ENCODE measurements around the gene HMCES.
"Not testable (repeated sequence)": the region's sequence is repeated elsewhere in the genome, so short reads cannot be mapped to it uniquely, and the experiment has no call there.

The HMCES gene

GRCh38 chr3:129257609-129258008 is 21.1 kb upstream of the HMCES start:
- no peak for DNase-seq (ENCODE audit: low read depth in 2 of 2)

GRCh38 chr3:129259612-129260477 is 18.8 kb upstream of the HMCES start:
- no peak for DNase-seq (ENCODE audit: low read depth in 2 of 2)

- DNase-seq (ENCODE audit: low read depth in 2 of 2): no peak
Observed at GRCh38 chr3:129260606-129261005, 18.1 kb upstream of the HMCES start.

- DNase-seq (ENCODE audit: low read depth in 2 of 2): no peak
Observed at GRCh38 chr3:129261894-129262293, 16.8 kb upstream of the HMCES start.

- DNase-seq (ENCODE audit: low read depth in 2 of 2): no peak
Observed at GRCh38 chr3:129263161-129263910, 15.3 kb upstream of the HMCES start.

GRCh38 chr3:129264994-129265393 is 13.7 kb upstream of the HMCES start:
- not testable (repeated sequence) for DNase-seq (ENCODE audit: low read depth in 2 of 2)

GRCh38 chr3:129266651-129267050 is 12.0 kb upstream of the HMCES start:
- DNase-seq (ENCODE audit: low read depth in 2 of 2): no peak

- no peak for DNase-seq (ENCODE audit: low read depth in 2 of 2)
Observed at GRCh38 chr3:129268396-129268795, 10.3 kb upstream of the HMCES start.

GRCh38 chr3:129271674-129272073 is 7.0 kb upstream of the HMCES start:
- no peak for DNase-seq (ENCODE audit: low read depth in 2 of 2)

- no peak for DNase-seq (ENCODE audit: low read depth in 2 of 2)
Observed at GRCh38 chr3:129276385-129276784, 2.3 kb upstream of the HMCES start.

GRCh38 chr3:129277829-129278271 is 820 bp upstream of the HMCES start:
- no peak for DNase-seq (ENCODE audit: low read depth in 2 of 2)

GRCh38 chr3:129278966-129279906 is 566 bp downstream of the HMCES start:
- DNase-seq (ENCODE audit: low read depth in 2 of 2): peak; percentile 36 to 42

GRCh38 chr3:129280183-129280582 is 1.5 kb downstream of the HMCES start:
- no peak for DNase-seq (ENCODE audit: low read depth in 2 of 2)

- DNase-seq (ENCODE audit: low read depth in 2 of 2): no peak
Observed at GRCh38 chr3:129281726-129282125, 3.1 kb downstream of the HMCES start.

GRCh38 chr3:129282727-129283327 is 4.2 kb downstream of the HMCES start:
- DNase-seq (ENCODE audit: low read depth in 2 of 2): no peak

GRCh38 chr3:129286081-129286480 is 7.4 kb downstream of the HMCES start:
- no peak for DNase-seq (ENCODE audit: low read depth in 2 of 2)

- no peak for DNase-seq (ENCODE audit: low read depth in 2 of 2)
Observed at GRCh38 chr3:129288446-129288845, 9.8 kb downstream of the HMCES start.

GRCh38 chr3:129289201-129289921 is 10.7 kb downstream of the HMCES start:
- DNase-seq (ENCODE audit: low read depth in 2 of 2): no peak

GRCh38 chr3:129291236-129291886 is 12.7 kb downstream of the HMCES start:
- no peak for DNase-seq (ENCODE audit: low read depth in 2 of 2)

- no peak for DNase-seq (ENCODE audit: low read depth in 2 of 2)
Observed at GRCh38 chr3:129295286-129295685, 16.6 kb downstream of the HMCES start.
